H1 (cell line): ENCODE results near the gene BIVM. TPM values are rescaled to one million over a fixed set of nuclear protein-coding genes. Genes with fewer than 3 reads are reported as not detected.

Experiments used
- CEBPB ChIP-seq: IDR thresholded peaks from 2 replicates; pipeline ENCODE4 v1.6.1; 2012; ENCODE audit warnings: low read depth, low read length
- CTBP2 ChIP-seq: IDR thresholded peaks from 2 replicates; pipeline ENCODE4 v1.7.0; 2011; ENCODE audit warnings: borderline replicate concordance, mild to moderate bottlenecking, moderate library complexity, mixed read lengths, low read length; ENCODE audit not compliant: insufficient read depth, insufficient read length
- RBBP5 ChIP-seq: IDR thresholded peaks from 2 replicates; pipeline ENCODE4 v1.7.1; 2012; ENCODE audit warnings: low read depth, mild to moderate bottlenecking, inconsistent platforms, low read length, moderate library complexity, borderline replicate concordance
- polyA plus RNA-seq, 7 experiments: library from polyadenylated mRNA; depleted of rRNA in 3 of 7; stranded (reverse) in 5 of 7; unstranded in 2 of 7; fragments of >200 nt in 5 of 7; fragments of 200-250 nt in 2 of 7; gene quantifications; 1 replicate in 5 of 7; 2 replicates in 1 of 7; 4 replicates in 1 of 7; pipeline versions ENCODE4 v1.2.1 to v1.2.3, GENCODE V29; 2011 to 2013; ENCODE audit warnings: missing spikeins in 2 of 7, mixed read lengths in 2 of 7
- total RNA-seq: library from RNA; stranded (reverse); fragmentation: NEBNext Ultra II Directional; extraction: Animal tissue kit (Norgen Biotek cat#: 25700); gene quantifications from 2 replicates; pipeline ENCODE4 v1.2.1, GENCODE V29; 2021

Gene BIVM
- total and polyA plus RNA-seq, 2 of the 8 experiments (the other 6 are each of a cell fraction or from before 2014, with no cell fraction given), result 1.8 to 5.5 TPM

- TF ChIP-seq RBBP5, result no peak
- no peak for TF ChIP-seq CTBP2
- no peak for TF ChIP-seq CEBPB
Measured at GRCh38 chr13:102862624-102863210, 63.8 kb downstream of the BIVM start (continued).
